ENCODE data around the gene CRMP1. TPM values are rescaled to one million over a fixed set of nuclear protein-coding genes. Genes with fewer than 3 reads are reported as not detected.

The CRMP1 gene
- total RNA-seq, result not detected

- no peak within 1 kb of the TSS for H3K4me3 Mint-ChIP-seq
- peaks cover 7 to 10% of the 10 kb centered on the region in 2 donors for H3K4me1 Mint-ChIP-seq (ENCODE audit: low read depth in 2 of 2)
- H3K27me3 Mint-ChIP-seq, result peaks cover 47 to 64% of the 10 kb centered on the region in 2 donors
- DNase-seq (ENCODE audit: low spot score) (no peak), ATAC-seq (peak; percentile 22 to 61)
- H3K27ac Mint-ChIP-seq, result no peak within 1 kb of the TSS
- H3K36me3 Mint-ChIP-seq, result peaks cover 7% of the 10 kb centered on the region
- peaks cover 3% of the 10 kb centered on the region for H3K9me3 Mint-ChIP-seq
These were observed at the start of gene CRMP1 for GRCh38 chr4:5893004-5893580. Gene CRMP1, minus strand, starts transcription at chr4:5893086. Its CDS starts 117 bp downstream, at chr4:5892969.

- Mint-ChIP-seq H3K9me3 (no peaks in the 10 kb centered on the region), H3K4me3 (no peak overlapping the region), H3K27me3 (peaks cover 0 to 12% of the 10 kb centered on the region in 2 donors), H3K4me1 (ENCODE audit: low read depth in 2 of 2) (peaks cover 7 to 11% of the 10 kb centered on the region in 2 donors), H3K27ac (no peak overlapping the region), H3K36me3 (no peaks in the 10 kb centered on the region)
- ATAC-seq, result no peak
- DNase-seq (ENCODE audit: low spot score), result no peak
These were observed 48.7 kb upstream of the CRMP1 start for GRCh38 chr4:5941601-5942000.

GRCh38 chr4:5940470-5941203 lies 47.8 kb upstream of the CRMP1 start:
- ATAC-seq (no peak), DNase-seq (ENCODE audit: low spot score) (no peak)
- Mint-ChIP-seq H3K9me3 (no peaks in the 10 kb centered on the region), H3K36me3 (no peaks in the 10 kb centered on the region), H3K27me3 (peaks cover 0 to 9% of the 10 kb centered on the region in 2 donors), H3K4me1 (ENCODE audit: low read depth in 2 of 2) (peaks cover 7 to 11% of the 10 kb centered on the region in 2 donors), H3K4me3 (no peak overlapping the region), H3K27ac (no peak overlapping the region)

- H3K4me1 Mint-ChIP-seq (ENCODE audit: low read depth in 2 of 2), result no peaks in the 10 kb centered on the region
- no peak for DNase-seq (ENCODE audit: low spot score)
- ATAC-seq, result no peak
- H3K9me3 Mint-ChIP-seq, result no peaks in the 10 kb centered on the region
- H3K27ac Mint-ChIP-seq, result no peak overlapping the region
- H3K36me3 Mint-ChIP-seq, result no peaks in the 10 kb centered on the region
- no peak overlapping the region for H3K4me3 Mint-ChIP-seq
- peaks cover 0 to 4% of the 10 kb centered on the region in 2 donors for H3K27me3 Mint-ChIP-seq
These were observed 41.3 kb upstream of the CRMP1 start for GRCh38 chr4:5933996-5934831.

GRCh38 chr4:5933116-5933515 lies 40.2 kb upstream of the CRMP1 start:
- Mint-ChIP-seq H3K4me1 (ENCODE audit: low read depth in 2 of 2) (no peaks in the 10 kb centered on the region), H3K4me3 (no peak overlapping the region), H3K27me3 (peaks cover 0 to 4% of the 10 kb centered on the region in 2 donors), H3K27ac (no peak overlapping the region), H3K9me3 (no peaks in the 10 kb centered on the region), H3K36me3 (no peaks in the 10 kb centered on the region)
- DNase-seq (ENCODE audit: low spot score), result no peak
- ATAC-seq, result no peak

- Mint-ChIP-seq H3K4me1 (ENCODE audit: low read depth in 2 of 2) (no peaks in the 10 kb centered on the region), H3K4me3 (no peak overlapping the region), H3K27ac (no peak overlapping the region), H3K36me3 (no peaks in the 10 kb centered on the region), H3K27me3 (peaks cover 0 to 10% of the 10 kb centered on the region in 2 donors), H3K9me3 (no peaks in the 10 kb centered on the region)
- DNase-seq (ENCODE audit: low spot score), result no peak
- ATAC-seq, result no peak
These were observed 39.2 kb upstream of the CRMP1 start for GRCh38 chr4:5932035-5932568.

GRCh38 chr4:5931526-5931925 lies 38.6 kb upstream of the CRMP1 start:
- Mint-ChIP-seq H3K4me1 (ENCODE audit: low read depth in 2 of 2) (no peaks in the 10 kb centered on the region), H3K4me3 (no peak overlapping the region), H3K27ac (no peak overlapping the region), H3K27me3 (peaks cover 0 to 10% of the 10 kb centered on the region in 2 donors), H3K36me3 (no peaks in the 10 kb centered on the region), H3K9me3 (no peaks in the 10 kb centered on the region)
- DNase-seq (ENCODE audit: low spot score), result no peak
- no peak for ATAC-seq

GRCh38 chr4:5930876-5931275 lies 38.0 kb upstream of the CRMP1 start:
- ATAC-seq (no peak), DNase-seq (ENCODE audit: low spot score) (no peak)
- no peak overlapping the region for H3K4me3 Mint-ChIP-seq
- H3K9me3 Mint-ChIP-seq, result no peaks in the 10 kb centered on the region
- H3K4me1 Mint-ChIP-seq (ENCODE audit: low read depth in 2 of 2), result no peaks in the 10 kb centered on the region
- no peak overlapping the region for H3K27ac Mint-ChIP-seq
- no peaks in the 10 kb centered on the region for H3K36me3 Mint-ChIP-seq
- peaks cover 0 to 10% of the 10 kb centered on the region in 2 donors for H3K27me3 Mint-ChIP-seq

GRCh38 chr4:5930456-5930855 lies 37.6 kb upstream of the CRMP1 start:
- ATAC-seq (peak in 1 of 2 donors; percentile 7), DNase-seq (ENCODE audit: low spot score) (no peak)
- no peak overlapping the region for H3K27ac Mint-ChIP-seq
- H3K9me3 Mint-ChIP-seq, result no peaks in the 10 kb centered on the region
- no peaks in the 10 kb centered on the region for H3K36me3 Mint-ChIP-seq
- H3K4me1 Mint-ChIP-seq (ENCODE audit: low read depth in 2 of 2), result no peaks in the 10 kb centered on the region
- no peak overlapping the region for H3K4me3 Mint-ChIP-seq
- H3K27me3 Mint-ChIP-seq, result peaks cover 0 to 10% of the 10 kb centered on the region in 2 donors

GRCh38 chr4:5928844-5929420 lies 36.0 kb upstream of the CRMP1 start:
- no peak for DNase-seq (ENCODE audit: low spot score)
- Mint-ChIP-seq H3K27me3 (peaks cover 0 to 8% of the 10 kb centered on the region in 2 donors), H3K9me3 (no peaks in the 10 kb centered on the region), H3K4me3 (no peak overlapping the region), H3K4me1 (ENCODE audit: low read depth in 2 of 2) (no peaks in the 10 kb centered on the region), H3K27ac (no peak overlapping the region), H3K36me3 (no peaks in the 10 kb centered on the region)
- ATAC-seq, result no peak

- no peaks in the 10 kb centered on the region for H3K4me1 Mint-ChIP-seq (ENCODE audit: low read depth in 2 of 2)
- no peaks in the 10 kb centered on the region for H3K9me3 Mint-ChIP-seq
- H3K27ac Mint-ChIP-seq, result no peak overlapping the region
- H3K36me3 Mint-ChIP-seq, result no peaks in the 10 kb centered on the region
- no peak overlapping the region for H3K4me3 Mint-ChIP-seq
- DNase-seq (ENCODE audit: low spot score), result no peak
- peaks cover 0 to 8% of the 10 kb centered on the region in 2 donors for H3K27me3 Mint-ChIP-seq
- ATAC-seq, result no peak
These were observed 35.4 kb upstream of the CRMP1 start for GRCh38 chr4:5928274-5928673.

GRCh38 chr4:5927747-5928146 lies 34.9 kb upstream of the CRMP1 start:
- H3K4me3 Mint-ChIP-seq, result no peak overlapping the region

GRCh38 chr4:5927116-5927515 lies 34.2 kb upstream of the CRMP1 start:
- no peaks in the 10 kb centered on the region for H3K36me3 Mint-ChIP-seq
- ATAC-seq, result no peak
- no peak for DNase-seq (ENCODE audit: low spot score)
- H3K27me3 Mint-ChIP-seq, result peaks cover 0 to 8% of the 10 kb centered on the region in 2 donors
- no peak overlapping the region for H3K27ac Mint-ChIP-seq
- H3K4me3 Mint-ChIP-seq, result no peak overlapping the region
- no peaks in the 10 kb centered on the region for H3K4me1 Mint-ChIP-seq (ENCODE audit: low read depth in 2 of 2)
- no peaks in the 10 kb centered on the region for H3K9me3 Mint-ChIP-seq

More at GRCh38 chr4:5927747-5928146, 34.9 kb upstream of the CRMP1 start:
- Mint-ChIP-seq H3K27me3 (peaks cover 0 to 8% of the 10 kb centered on the region in 2 donors), H3K36me3 (no peaks in the 10 kb centered on the region), H3K9me3 (no peaks in the 10 kb centered on the region), H3K27ac (no peak overlapping the region), H3K4me1 (ENCODE audit: low read depth in 2 of 2) (no peaks in the 10 kb centered on the region)
- no peak for ATAC-seq
- no peak for DNase-seq (ENCODE audit: low spot score)
